Kidney epithelial cell (primary cell): Measurements from ENCODE around the gene SLC45A2. TPM values are rescaled to one million over a fixed set of nuclear protein-coding genes. Genes with fewer than 3 reads are reported as not detected.
"Not testable (repeated sequence)": the region's sequence is repeated elsewhere in the genome, so short reads cannot be mapped to it uniquely, and the experiment has no call there.

Experiments used
- DNase-seq: peaks from one replicate; pipeline ENCODE4 v3.0.0-alpha.2; 2010; ENCODE audit warnings: low read depth
- H3K27me3 ChIP-seq: 2 replicates; pipeline ENCODE4 v1.6.0; 2011; ENCODE audit warnings: low read length; ENCODE audit not compliant: control insufficient read depth, insufficient read depth
- H3K36me3 ChIP-seq: 2 replicates; pipeline ENCODE4 v1.5.1; 2011; ENCODE audit warnings: low read length; ENCODE audit not compliant: control insufficient read depth, insufficient read depth
- H3K4me3 ChIP-seq: 2 replicates; pipeline ENCODE4 v1.5.1; 2011; ENCODE audit warnings: low read depth, mild to moderate bottlenecking, control low read depth, low read length
- CTCF ChIP-seq: IDR thresholded peaks from 2 replicates; pipeline ENCODE4 v1.5.1; 2011; ENCODE audit warnings: mild to moderate bottlenecking, moderate library complexity, low read length, control low read depth, inconsistent platforms; ENCODE audit not compliant: insufficient read depth, poor library complexity, severe bottlenecking
- total RNA-seq: library from RNA; depleted of rRNA; stranded (reverse); fragments of >200 nt; gene quantifications from 2 replicates; pipeline ENCODE4 v1.2.3, GENCODE V29; 2015

SLC45A2 gene
- total RNA-seq, 1 donor from 2014 or later: not detected

- Histone ChIP-seq H3K27me3 (no peaks in the 10 kb centered on the region), H3K36me3 (no peaks in the 10 kb centered on the region), H3K4me3 (no peak overlapping the region)
- no peak for DNase-seq
- TF ChIP-seq CTCF: no peak
Observed at GRCh38 chr5:34016222-34016621, 31.7 kb upstream of the SLC45A2 start.

GRCh38 chr5:34015120-34015822 is 30.8 kb upstream of the SLC45A2 start:
- Histone ChIP-seq H3K27me3 (no peaks in the 10 kb centered on the region), H3K4me3 (no peak overlapping the region), H3K36me3 (no peaks in the 10 kb centered on the region)
- no peak for DNase-seq
- no peak for TF ChIP-seq CTCF

GRCh38 chr5:34014626-34015025 is 30.1 kb upstream of the SLC45A2 start:
- DNase-seq: no peak
- Histone ChIP-seq H3K4me3 (no peak overlapping the region), H3K36me3 (no peaks in the 10 kb centered on the region), H3K27me3 (no peaks in the 10 kb centered on the region)
- TF ChIP-seq CTCF: no peak

GRCh38 chr5:34013547-34013946 is 29.1 kb upstream of the SLC45A2 start:
- no peak for TF ChIP-seq CTCF
- Histone ChIP-seq H3K4me3 (no peak overlapping the region), H3K36me3 (no peaks in the 10 kb centered on the region), H3K27me3 (no peaks in the 10 kb centered on the region)
- no peak for DNase-seq

- no peak for TF ChIP-seq CTCF
- Histone ChIP-seq H3K36me3 (no peaks in the 10 kb centered on the region), H3K4me3 (no peak overlapping the region), H3K27me3 (no peaks in the 10 kb centered on the region)
- DNase-seq: no peak
Observed at GRCh38 chr5:34012791-34013190, 28.3 kb upstream of the SLC45A2 start.

- H3K27me3 ChIP-seq: no peaks in the 10 kb centered on the region
- H3K4me3 ChIP-seq: no peak overlapping the region
- no peak for TF ChIP-seq CTCF
- H3K36me3 ChIP-seq: no peaks in the 10 kb centered on the region
- DNase-seq: no peak
Observed at GRCh38 chr5:34011536-34011935, 27.0 kb upstream of the SLC45A2 start.

- not testable (repeated sequence) for H3K4me3 ChIP-seq, H3K36me3 ChIP-seq
Observed at GRCh38 chr5:34010146-34010545, 25.7 kb upstream of the SLC45A2 start.

More at GRCh38 chr5:34010146-34010545, 25.7 kb upstream of the SLC45A2 start:
- not testable (repeated sequence) for H3K27me3 ChIP-seq, DNase-seq
